Endothelial cell of umbilical vein (primary cell): ENCODE data around the gene BNC2. TPM values are rescaled to one million over a fixed set of nuclear protein-coding genes. Genes with fewer than 3 reads are reported as not detected.

ENCODE experiments used
- BruUV-seq: library from RNA; stranded (reverse); fragments of 400-500 nt; replicated peaks from 2 replicates; lab custom pipeline; 2021; lab: Mats Ljungman, UMichigan
- CTCF ChIA-PET: fragments of 300-600, 350-600 bp; sonication (Branson Sonifier 250); formaldehyde crosslinking; loops from one replicate; lab custom pipeline; 2021; ENCODE audit warnings: antibody characterized with exemption, inconsistent platforms; lab: Charles Lee
- POLR2A ChIA-PET: fragments of 300-600, 350-600 bp; sonication (Branson Sonifier 250); formaldehyde crosslinking; loops from one replicate; lab custom pipeline; 2021; ENCODE audit warnings: antibody characterized with exemption, inconsistent platforms; lab: Charles Lee
- DNase-seq: peaks from one replicate; pipeline ENCODE4 v3.0.0-alpha.2; 2011; ENCODE audit warnings: low read depth, low spot score
- FAIRE-seq: peaks from 2 replicates; lab custom pipeline; 2011; peaks lifted over from hg19 to GRCh38; lab: Jason Lieb, UNC
- H2AFZ ChIP-seq: 2 replicates; pipeline ENCODE4 v1.6.0; 2012; ENCODE audit warnings: low read depth, low read length, control low read depth, inconsistent platforms
- H3K27ac ChIP-seq: 2 replicates; pipeline ENCODE4 v1.5.1; 2011; ENCODE audit warnings: low read depth, mild to moderate bottlenecking, control low read depth, low read length, moderate library complexity; ENCODE audit not compliant: insufficient read depth
- H3K27me3 ChIP-seq, 2 experiments: 2 replicates each; pipeline versions ENCODE4 v1.6.0 to v1.6.1; 2011; ENCODE audit warnings: low read length in 2 of 2, mixed read lengths in 1 of 2; ENCODE audit not compliant: control insufficient read depth in 2 of 2, insufficient read depth in 2 of 2
- H3K36me3 ChIP-seq, 2 experiments: 2 replicates in 1 of 2; 3 replicates in 1 of 2; pipeline ENCODE4 v1.5.1; 2011; ENCODE audit warnings: low read length in 2 of 2, mild to moderate bottlenecking in 1 of 2, moderate library complexity in 1 of 2; ENCODE audit not compliant: control insufficient read depth in 2 of 2, insufficient read depth in 2 of 2; ENCODE audit errors: extremely low read depth in 1 of 2
- H3K4me1 ChIP-seq: 3 replicates; pipeline ENCODE4 v1.5.1; 2011; ENCODE audit warnings: mild to moderate bottlenecking, low read length; ENCODE audit not compliant: control insufficient read depth, insufficient read depth; ENCODE audit errors: extremely low read depth
- H3K4me2 ChIP-seq: 2 replicates; pipeline ENCODE4 v1.6.1; 2011; ENCODE audit warnings: low read length, control low read depth, mixed read lengths; ENCODE audit not compliant: insufficient read depth
- H3K4me3 ChIP-seq, 3 experiments: fragments of 200-600 bp in 1 of 3; sonication (generic), shearing (Covaris generic) in 1 of 3; replicated peaks in 1 of 3; 2 replicates each; pipeline ENCODE4 v1.5.1; 2011 to 2016; ENCODE audit warnings: control low read depth in 3 of 3, low read length in 3 of 3, mild to moderate bottlenecking in 2 of 3, inconsistent platforms in 1 of 3, low read depth in 1 of 3, moderate library complexity in 1 of 3; ENCODE audit not compliant: insufficient read depth in 1 of 3
- H3K79me2 ChIP-seq: 2 replicates; pipeline ENCODE4 v1.6.0; 2012; ENCODE audit warnings: low read length, inconsistent platforms; ENCODE audit not compliant: control insufficient read depth, insufficient read depth
- H3K9ac ChIP-seq: replicated peaks from 2 replicates; pipeline ENCODE3; 2011; ENCODE audit warnings: low read length, control low read depth; ENCODE audit not compliant: insufficient read depth; ENCODE audit errors: extremely low read depth
- H3K9me1 ChIP-seq: replicated peaks from 3 replicates; pipeline ENCODE4 v1.6.0; 2011; ENCODE audit warnings: mild to moderate bottlenecking, low read length; ENCODE audit not compliant: control insufficient read depth, insufficient read depth; ENCODE audit errors: extremely low read depth
- H3K9me3 ChIP-seq: replicated peaks from 2 replicates; pipeline ENCODE4 v1.5.1; 2012; ENCODE audit warnings: low read length, inconsistent platforms; ENCODE audit not compliant: control insufficient read depth, insufficient read depth
- H4K20me1 ChIP-seq: replicated peaks from 2 replicates; pipeline ENCODE3; 2011; ENCODE audit warnings: mild to moderate bottlenecking, low read length; ENCODE audit not compliant: control insufficient read depth, insufficient read depth; ENCODE audit errors: extremely low read depth
- CTCF ChIP-seq, 2 donors: IDR thresholded peaks; 1 replicate in 1 of 2; 2 replicates in 1 of 2; pipeline ENCODE4 v1.5.1; 2011; ENCODE audit warnings: low read length in 2 of 2, mild to moderate bottlenecking in 2 of 2, moderate library complexity in 2 of 2, control low read depth in 1 of 2, inconsistent platforms in 1 of 2, low read depth in 1 of 2; ENCODE audit not compliant: insufficient read depth in 1 of 2; ENCODE audit errors: extremely low read depth in 1 of 2
- EZH2 ChIP-seq: IDR thresholded peaks from 2 replicates; pipeline ENCODE4 v1.6.1; 2012; ENCODE audit warnings: borderline replicate concordance, low read depth, mild to moderate bottlenecking, moderate library complexity, low read length, inconsistent platforms; ENCODE audit not compliant: severe bottlenecking
- JUN ChIP-seq: IDR thresholded peaks from 2 replicates; pipeline ENCODE4 v1.6.1; 2011; ENCODE audit warnings: borderline replicate concordance, low read depth; ENCODE audit not compliant: insufficient read length, insufficient read depth
- MAX ChIP-seq: IDR thresholded peaks from 2 replicates; pipeline ENCODE4 v1.6.1; 2011; ENCODE audit not compliant: insufficient read depth, insufficient read length
- MYC ChIP-seq: IDR thresholded peaks from one replicate; pipeline ENCODE4 v1.6.1; 2011; ENCODE audit warnings: mild to moderate bottlenecking, low read depth, low read length
- dilution Hi-C: fragments of 300-500 bp; cut with MboI; formaldehyde crosslinking; loops from one replicate; pipeline ENCODE4 v1.15.0; 2019; ENCODE audit warnings: low sequenced_read_pairs; ENCODE audit not compliant: extremely low pct_ligation_motif_present
- intact Hi-C: fragments of 100-400 bp; cut with micrococcal nuclease; formaldehyde crosslinking; loops from one replicate; pipeline ENCODE4 v1.10.0; 2022
- polyA plus RNA-seq, 4 experiments: library from polyadenylated mRNA; depleted of rRNA in 3 of 4; stranded (reverse) in 3 of 4; unstranded in 1 of 4; fragments of >200 nt; gene quantifications; 2 replicates each; pipeline versions ENCODE4 v1.2.1 to v1.2.3, GENCODE V29; 2011 to 2012; ENCODE audit warnings: missing spikeins in 1 of 4
- total RNA-seq: library from RNA; stranded (reverse); gene quantifications from 2 replicates; pipeline ENCODE4 v1.2.3, GENCODE V29; 2021

BNC2 gene
- total and polyA plus RNA-seq, 2 donors (not counting 3 experiments of a cell fraction or from before 2014, with no cell fraction given) = 12.1 to 34.3 TPM

GRCh38 chr9:16824545-16825330 is 45.7 kb downstream of the BNC2 start:
- Histone ChIP-seq H3K36me3 (no peaks in the 10 kb centered on the region), H3K4me3 (no peak overlapping the region), H3K9me1 (no peaks in the 10 kb centered on the region), H3K79me2 (no peaks in the 10 kb centered on the region), H2AFZ (no peak overlapping the region), H3K9ac (no peak overlapping the region), H4K20me1 (no peaks in the 10 kb centered on the region), H3K9me3 (no peaks in the 10 kb centered on the region), H3K27me3 (no peaks in the 10 kb centered on the region), H3K27ac (no peak overlapping the region), H3K4me1 (peaks cover 4% of the 10 kb centered on the region), H3K4me2 (no peak overlapping the region)
- no TSS peak for BruUV-seq
- ChIA-PET CTCF (interaction anchor here (1.1 kb wide), 1 partner anchor 22 kb away, joined by 4 read pairs; no protein-coding TSS in a partner anchor), POLR2A (no interaction called here)
- peak; percentile 76 for FAIRE-seq
- TF ChIP-seq MAX = no peak
- peak in 1 of 2 donors; percentile 4 for TF ChIP-seq CTCF (IDR thresholded peaks at IDR 0.05; ENCODE audit: extremely low read depth in 1 of 2, insufficient read depth in 1 of 2, low read depth in 1 of 2, low read length in 2 of 2)
- dilution Hi-C loops = no loop called here
- intact Hi-C loops = loop anchor here (1.0 kb wide), 1 partner anchor 632 kb away; no protein-coding TSS in a partner anchor
- peak; percentile 24 for DNase-seq

GRCh38 chr9:16823906-16824305 is 46.6 kb downstream of the BNC2 start:
- DNase-seq = no peak
- H3K36me3 ChIP-seq = no peaks in the 10 kb centered on the region
- no TSS peak for BruUV-seq
- no peaks in the 10 kb centered on the region for H3K9me3 ChIP-seq
- intact Hi-C loops = loop anchor here (1.0 kb wide), 1 partner anchor 632 kb away; no protein-coding TSS in a partner anchor
- no peaks in the 10 kb centered on the region for H3K79me2 ChIP-seq
- H3K4me3 ChIP-seq = no peak overlapping the region
- dilution Hi-C loops = no loop called here
- H3K27me3 ChIP-seq = no peaks in the 10 kb centered on the region
- TF ChIP-seq JUN (no peak), EZH2 (no peak), MAX (no peak), MYC (no peak)
- CTCF ChIA-PET = interaction anchor here (1.1 to 1.2 kb wide), 2 partner anchors 21 to 33 kb away, joined by 4 to 5 read pairs; no protein-coding TSS in a partner anchor
- H3K9ac ChIP-seq = no peak overlapping the region
- H3K4me2 ChIP-seq = no peak overlapping the region
- H3K27ac ChIP-seq = no peak overlapping the region
- H4K20me1 ChIP-seq = no peaks in the 10 kb centered on the region
- peaks cover under 1% of the 10 kb centered on the region for H3K4me1 ChIP-seq
- POLR2A ChIA-PET = no interaction called here
- H3K9me1 ChIP-seq = no peaks in the 10 kb centered on the region
- H2AFZ ChIP-seq = no peak overlapping the region
- FAIRE-seq = no peak
